ENCODE measurements around the gene HS2ST1.

DNA sequence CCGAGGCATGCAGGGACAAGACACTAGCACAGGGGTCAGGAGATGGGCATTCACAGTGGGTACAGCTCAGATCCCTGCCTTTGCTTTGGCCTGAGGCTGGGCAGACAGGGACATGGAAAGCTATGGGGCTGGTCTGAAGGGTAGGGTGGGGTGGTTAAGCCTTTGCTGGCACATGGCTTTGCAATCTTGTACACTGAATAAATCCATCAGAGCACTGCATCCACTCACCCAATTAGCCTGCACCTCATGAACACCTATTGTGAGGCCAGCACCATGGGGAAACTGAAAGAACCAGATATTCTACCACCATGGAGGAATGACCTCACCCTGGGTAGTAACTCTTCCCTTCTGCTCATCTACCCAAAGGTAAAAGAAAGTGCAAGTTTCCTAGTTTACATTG lies 214.6 kb downstream of the HS2ST1 start:
- TF ChIP-seq ZNF707 (tag by site-specific recombination; IDR thresholded peaks at IDR 0.05), result no peak
- TF ChIP-seq ZNF311 (tag by site-specific recombination; IDR thresholded peaks at IDR 0.05; ENCODE audit: borderline replicate concordance), result no peak
- TF ChIP-seq, protein P1, sequence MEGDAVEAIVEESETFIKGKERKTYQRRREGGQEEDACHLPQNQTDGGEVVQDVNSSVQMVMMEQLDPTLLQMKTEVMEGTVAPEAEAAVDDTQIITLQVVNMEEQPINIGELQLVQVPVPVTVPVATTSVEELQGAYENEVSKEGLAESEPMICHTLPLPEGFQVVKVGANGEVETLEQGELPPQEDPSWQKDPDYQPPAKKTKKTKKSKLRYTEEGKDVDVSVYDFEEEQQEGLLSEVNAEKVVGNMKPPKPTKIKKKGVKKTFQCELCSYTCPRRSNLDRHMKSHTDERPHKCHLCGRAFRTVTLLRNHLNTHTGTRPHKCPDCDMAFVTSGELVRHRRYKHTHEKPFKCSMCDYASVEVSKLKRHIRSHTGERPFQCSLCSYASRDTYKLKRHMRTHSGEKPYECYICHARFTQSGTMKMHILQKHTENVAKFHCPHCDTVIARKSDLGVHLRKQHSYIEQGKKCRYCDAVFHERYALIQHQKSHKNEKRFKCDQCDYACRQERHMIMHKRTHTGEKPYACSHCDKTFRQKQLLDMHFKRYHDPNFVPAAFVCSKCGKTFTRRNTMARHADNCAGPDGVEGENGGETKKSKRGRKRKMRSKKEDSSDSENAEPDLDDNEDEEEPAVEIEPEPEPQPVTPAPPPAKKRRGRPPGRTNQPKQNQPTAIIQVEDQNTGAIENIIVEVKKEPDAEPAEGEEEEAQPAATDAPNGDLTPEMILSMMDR (tag by site-specific recombination; IDR thresholded peaks at IDR 0.05), result no peak
- TF ChIP-seq PATZ1 (tag by site-specific recombination; IDR thresholded peaks at IDR 0.05), result no peak
- no peak for TF ChIP-seq ZNF184 (tag by site-specific recombination; IDR thresholded peaks at IDR 0.05)
- TF ChIP-seq ELK4 (IDR thresholded peaks at IDR 0.05; ENCODE audit: borderline replicate concordance, low read depth, low read length), result no peak
- no peak for TF ChIP-seq ZNF292 (tag by site-specific recombination; IDR thresholded peaks at IDR 0.05; ENCODE audit: borderline replicate concordance, low read depth)
- no peak for TF ChIP-seq GLIS2 (tag by site-specific recombination; IDR thresholded peaks at IDR 0.05)
- TF ChIP-seq MYNN (tag by site-specific recombination; IDR thresholded peaks at IDR 0.05; ENCODE audit: borderline replicate concordance), result no peak
